K562 (cell line): ENCODE results near the gene AHNAK. TPM values are rescaled to one million over a fixed set of nuclear protein-coding genes. Genes with fewer than 3 reads are reported as not detected.

Experiments
- ATAC-seq: fragments of 200-7000 bp; cut with Tn5 transposase; 3 replicates; pipeline ENCODE4 v1.9.1; 2020; ENCODE audit warnings: moderate library complexity
- BruUV-seq: library from RNA; stranded (reverse); fragments of 400-500 nt; replicated peaks from 2 replicates; lab custom pipeline; 2021; lab: Mats Ljungman, UMichigan
- CTCF ChIA-PET: fragments of 300-600 bp; formaldehyde crosslinking; extraction: SDS; loops from one replicate; lab custom pipeline; 2021; ENCODE audit warnings: low intra/inter-chr PET ratio; lab: Yijun Ruan, JAX
- POLR2A ChIA-PET: fragments of 300-600, 350-650 bp; sonication (Branson Sonifier 250); formaldehyde crosslinking; extraction: SDS; loops from one replicate; lab custom pipeline; 2021; ENCODE audit warnings: antibody characterized with exemption, inconsistent platforms; lab: Yijun Ruan, JAX
- DNase-seq, 4 experiments: peaks; one replicate each; pipeline versions ENCODE4 v3.0.0 to v3.0.0-alpha.2; 2011 to 2018; ENCODE audit warnings: low spot score in 3 of 4, mixed read lengths in 3 of 4; ENCODE audit errors: extremely low read depth in 1 of 4
- FAIRE-seq: peaks from 2 replicates; lab custom pipeline; 2011; peaks lifted over from hg19 to GRCh38; lab: Jason Lieb, UNC
- H2AFZ ChIP-seq: 2 replicates; pipeline ENCODE4 v1.6.0; 2011; ENCODE audit warnings: low read depth, low read length, control low read depth, inconsistent platforms
- H3K27ac ChIP-seq: fragments of 200-600 bp; 3 replicates; pipeline ENCODE4 v1.8.0; 2011; ENCODE audit warnings: low read depth, mild to moderate bottlenecking, control low read depth, inconsistent platforms, low read length, moderate library complexity, mixed read lengths; ENCODE audit errors: extremely low read depth
- H3K27me3 ChIP-seq, 2 experiments: fragments of 300-600 bp in 1 of 2; 2 replicates in 1 of 2; 3 replicates in 1 of 2; pipeline versions ENCODE4 v1.6.0 to v1.8.0; 2011; ENCODE audit warnings: inconsistent platforms in 2 of 2, low read length in 2 of 2, mild to moderate bottlenecking in 1 of 2, mixed read lengths in 1 of 2, moderate library complexity in 1 of 2; ENCODE audit not compliant: control insufficient read depth in 2 of 2, insufficient read depth in 2 of 2
- H3K36me3 ChIP-seq: fragments of 300-600 bp; 3 replicates; pipeline ENCODE4 v1.8.0; 2011; ENCODE audit warnings: mild to moderate bottlenecking, low read length, inconsistent platforms; ENCODE audit not compliant: control insufficient read depth, insufficient read depth
- H3K4me1 ChIP-seq, 2 experiments: fragments of 200-600 bp in 1 of 2; replicated peaks in 1 of 2; 2 replicates in 1 of 2; 3 replicates in 1 of 2; pipeline versions ENCODE4 v1.5.1 to v1.8.0; 2011; ENCODE audit warnings: inconsistent platforms in 2 of 2, low read length in 2 of 2, mild to moderate bottlenecking in 1 of 2, mixed read lengths in 1 of 2, moderate library complexity in 1 of 2; ENCODE audit not compliant: control insufficient read depth in 2 of 2, insufficient read depth in 2 of 2
- H3K4me2 ChIP-seq: 2 replicates; pipeline ENCODE4 v1.6.1; 2011; ENCODE audit warnings: low read length, control low read depth, inconsistent platforms, mixed read lengths; ENCODE audit not compliant: insufficient read depth
- H3K4me3 ChIP-seq: fragments of 200-600 bp; sonication (generic), shearing (Covaris generic); 2 replicates; pipeline ENCODE4 v1.5.1; 2016; ENCODE audit warnings: control low read depth, inconsistent platforms
- H3K79me2 ChIP-seq: fragments of 200-600 bp; 3 replicates; pipeline ENCODE4 v1.8.0; 2011; ENCODE audit warnings: low read length, inconsistent platforms; ENCODE audit not compliant: control insufficient read depth, insufficient read depth
- H3K9ac ChIP-seq, 2 experiments: 2 replicates each; pipeline versions ENCODE4 v1.6.0 to v1.6.1; 2011; ENCODE audit warnings: low read depth in 2 of 2, low read length in 2 of 2, control low read depth in 1 of 2, inconsistent platforms in 1 of 2, mild to moderate bottlenecking in 1 of 2, mixed read lengths in 1 of 2; ENCODE audit not compliant: insufficient read depth in 1 of 2
- H3K9me1 ChIP-seq: one replicate; pipeline ENCODE4 v1.6.0; 2011; ENCODE audit warnings: inconsistent platforms, mild to moderate bottlenecking, low read length, moderate library complexity; ENCODE audit not compliant: control insufficient read depth, insufficient read depth
- H3K9me3 ChIP-seq: replicated peaks from 2 replicates; pipeline ENCODE4 v1.5.1; 2011; ENCODE audit warnings: low read depth, low read length, inconsistent platforms; ENCODE audit not compliant: control insufficient read depth, insufficient read depth
- H4K20me1 ChIP-seq: replicated peaks from 2 replicates; pipeline ENCODE4 v1.6.1; 2011; ENCODE audit warnings: low read length, inconsistent platforms, mixed read lengths; ENCODE audit not compliant: control insufficient read depth, insufficient read depth
- MBD1 ChIP-seq: fragments of 250-450 bp; sonication (Bioruptor Pico); IDR thresholded peaks from 2 replicates; pipeline ENCODE4 v1.8.0; 2022; ENCODE audit warnings: inconsistent platforms
- NRF1 ChIP-seq, 2 experiments: fragments of 450-650 bp; IDR thresholded peaks in 1 of 2; conservative IDR thresholded peaks in 1 of 2; 2 replicates each; pipeline ENCODE4 v1.6.1; 2014; ENCODE audit warnings: mild to moderate bottlenecking in 2 of 2
- XRCC5 ChIP-seq: fragments of 200-400 bp; formaldehyde crosslinking; IDR thresholded peaks from 2 replicates; pipeline ENCODE4 v1.6.1; 2017; ENCODE audit warnings: low read depth, mild to moderate bottlenecking, low read length
- ZNF124 ChIP-seq: sonication (generic); formaldehyde crosslinking; IDR thresholded peaks from 2 replicates; pipeline ENCODE4 v1.8.1; 2022; ENCODE audit warnings: missing genetic modification reagents
- WGBS: fragments of 100-300 bp; shearing (Covaris generic); methylation state at CpG from one replicate; pipeline ENCODE4 v1.1.6; 2016; ENCODE audit warnings: low coverage, mixed read lengths; ENCODE audit not compliant: insufficient coverage; ENCODE audit errors: missing lambda C conversion rate; 5-methylcytosine and 5-hydroxymethylcytosine counted together
- in situ Hi-C: fragments of 300-500 bp; cut with MboI; formaldehyde crosslinking; loops from 4 replicates; pipeline ENCODE4 v1.15.0; 2018; ENCODE audit warnings: inconsistent platforms, mixed read lengths
- intact Hi-C: fragments of 100-400 bp; cut with micrococcal nuclease; formaldehyde crosslinking; loops from 2 replicates; pipeline ENCODE4 v1.14.2; 2022
- polyA plus RNA-seq, 8 experiments: library from polyadenylated mRNA; depleted of rRNA in 4 of 8; stranded (reverse) in 5 of 8; unstranded in 3 of 8; fragments of >200 nt; fragmentation: Nextera tagmentation in 2 of 8; fragmentation: Illumina TruSeq in 1 of 8; extraction: Ambion mirVana in 2 of 8; extraction: Trizol in 1 of 8; gene quantifications; 2 replicates each; pipeline versions ENCODE4 v1.2.1 to v1.2.3, GENCODE V29; 2011 to 2014; ENCODE audit warnings: inconsistent platforms in 1 of 8, missing spikeins in 1 of 8
- total RNA-seq, 7 experiments: library from RNA; depleted of rRNA in 6 of 7; stranded (reverse); fragments of >200 nt in 6 of 7; fragmentation: Illumina TruSeq in 2 of 7; extraction: Trizol in 2 of 7; gene quantifications; 2 replicates each; pipeline versions ENCODE4 v1.2.1 to v1.2.3, GENCODE V29; 2011 to 2021; ENCODE audit warnings: low replicate concordance in 1 of 7

AHNAK gene
- total and polyA plus RNA-seq, 9 of the 15 experiments (the other 6 are each of a cell fraction or from before 2014, with no cell fraction given), result 1.5 to 89.7 (median 45.0) TPM

GRCh38 chr11:62444236-62444833, 102.3 kb downstream of the AHNAK start:
- FAIRE-seq (no peak), ATAC-seq (no peak), DNase-seq (no peak)
- H3K4me1 ChIP-seq, result peaks cover 7 to 21% of the 10 kb centered on the region in 2 experiments
- intact Hi-C loops, result no loop called here
- in situ Hi-C loops, result no loop called here
- TF ChIP-seq MBD1, result 0 out of 2 replicates have a peak, but pooled peaks have one; percentile 22
- peak; percentile 10 to 33; a peak in 2 of 4 replicates for TF ChIP-seq NRF1 (conservative IDR thresholded peaks at IDR 0.05 in 1 of 2, IDR thresholded peaks at IDR 0.05 in 1 of 2)
- TF ChIP-seq XRCC5, result no peak
- TF ChIP-seq ZNF124, result no peak
- no peaks in the 10 kb centered on the region for H4K20me1 ChIP-seq
- WGBS, result 53% methylated on average over 22 of the region's 23 CpGs
- H3K4me3 ChIP-seq, result no peak overlapping the region
- H3K27me3 ChIP-seq, result no peaks in the 10 kb centered on the region; a peak in 1 of 5 replicates
- POLR2A ChIA-PET, result interaction anchor here (0.5 to 3.9 kb wide), 8 partner anchors 8 to 1148 kb away, joined by 3 to 18 read pairs (median 3); partner anchors contain the start of genes C11orf98 and CSKMT
- H3K27ac ChIP-seq, result no peak overlapping the region
- H3K4me2 ChIP-seq, result no peak overlapping the region
- H3K36me3 ChIP-seq, result no peaks in the 10 kb centered on the region
- H2AFZ ChIP-seq, result no peak overlapping the region
- H3K9me3 ChIP-seq, result no peaks in the 10 kb centered on the region
- no TSS peak for BruUV-seq
- CTCF ChIA-PET, result no interaction called here
- no peaks in the 10 kb centered on the region for H3K79me2 ChIP-seq
- H3K9me1 ChIP-seq, result no peaks in the 10 kb centered on the region
- H3K9ac ChIP-seq, result peak overlapping the region in 1 of 2 experiments; percentile 8; a peak in 2 of 4 replicates
